Ishikawa (cell line): ENCODE measurements around the gene MRGPRG.

ENCODE experiments used
- CEBPB ChIP-seq: IDR thresholded peaks from 2 replicates; pipeline ENCODE4 v1.6.1; 2012
- CREB1 ChIP-seq: IDR thresholded peaks from 2 replicates; pipeline ENCODE4 v1.6.1; 2012; ENCODE audit warnings: low read depth
- EGR1 ChIP-seq: IDR thresholded peaks from 2 replicates; pipeline ENCODE4 v1.6.1; 2012
- EP300 ChIP-seq: IDR thresholded peaks from 2 replicates; pipeline ENCODE4 v1.6.1; 2012; ENCODE audit warnings: borderline replicate concordance
- FOXM1 ChIP-seq: IDR thresholded peaks from 2 replicates; pipeline ENCODE4 v1.6.1; 2012; ENCODE audit warnings: low read depth, borderline replicate concordance
- NFIC ChIP-seq: IDR thresholded peaks from 2 replicates; pipeline ENCODE4 v1.6.1; 2012
- RAD21 ChIP-seq: IDR thresholded peaks from 2 replicates; pipeline ENCODE4 v1.6.1; 2012; ENCODE audit warnings: low read depth
- REST ChIP-seq: IDR thresholded peaks from 2 replicates; pipeline ENCODE4 v1.6.1; 2012; ENCODE audit warnings: low read depth, mild to moderate bottlenecking
- TAF1 ChIP-seq: IDR thresholded peaks from 2 replicates; pipeline ENCODE4 v1.6.1; 2012; ENCODE audit warnings: low read depth, mild to moderate bottlenecking
- TCF12 ChIP-seq: IDR thresholded peaks from 2 replicates; pipeline ENCODE4 v1.6.1; 2012; ENCODE audit warnings: low read depth
- TEAD4 ChIP-seq: IDR thresholded peaks from 2 replicates; pipeline ENCODE4 v1.6.1; 2012
- YY1 ChIP-seq: IDR thresholded peaks from 2 replicates; pipeline ENCODE4 v1.6.1; 2012; ENCODE audit warnings: low read depth
- ZBTB7A ChIP-seq: IDR thresholded peaks from 2 replicates; pipeline ENCODE4 v1.6.1; 2012; ENCODE audit warnings: low read depth
- TF ChIP-seq, protein P1 (sequence below): IDR thresholded peaks from 2 replicates; pipeline ENCODE4 v1.6.1; 2012
- TF ChIP-seq, protein P2 (sequence below): IDR thresholded peaks from 2 replicates; pipeline ENCODE4 v1.6.1; 2012

The MRGPRG gene

GRCh38 chr11:3196161-3197043, 22.2 kb downstream of the MRGPRG start:
- TF ChIP-seq EGR1 (no peak), RAD21 (no peak), ZBTB7A (no peak), CREB1 (no peak), FOXM1 (no peak), TCF12 (no peak), EP300 (no peak), YY1 (no peak), TEAD4 (no peak), TAF1 (no peak), CEBPB (no peak), NFIC (no peak)
- TF ChIP-seq, protein P1, sequence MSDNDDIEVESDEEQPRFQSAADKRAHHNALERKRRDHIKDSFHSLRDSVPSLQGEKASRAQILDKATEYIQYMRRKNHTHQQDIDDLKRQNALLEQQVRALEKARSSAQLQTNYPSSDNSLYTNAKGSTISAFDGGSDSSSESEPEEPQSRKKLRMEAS: no peak
- TF ChIP-seq, protein P2, sequence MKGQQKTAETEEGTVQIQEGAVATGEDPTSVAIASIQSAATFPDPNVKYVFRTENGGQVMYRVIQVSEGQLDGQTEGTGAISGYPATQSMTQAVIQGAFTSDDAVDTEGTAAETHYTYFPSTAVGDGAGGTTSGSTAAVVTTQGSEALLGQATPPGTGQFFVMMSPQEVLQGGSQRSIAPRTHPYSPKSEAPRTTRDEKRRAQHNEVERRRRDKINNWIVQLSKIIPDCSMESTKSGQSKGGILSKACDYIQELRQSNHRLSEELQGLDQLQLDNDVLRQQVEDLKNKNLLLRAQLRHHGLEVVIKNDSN: no peak

- TF ChIP-seq REST (no peak), ZBTB7A (no peak), CREB1 (no peak), TEAD4 (no peak)
Measured at GRCh38 chr11:3195251-3196160, 23.1 kb downstream of the MRGPRG start.

GRCh38 chr11:3194016-3194816, 24.4 kb downstream of the MRGPRG start:
- TF ChIP-seq, protein P2: no peak
- TF ChIP-seq REST: no peak
- no peak for TF ChIP-seq NFIC
- no peak for TF ChIP-seq TAF1
- TF ChIP-seq EGR1: no peak
- no peak for TF ChIP-seq TEAD4
- TF ChIP-seq ZBTB7A: no peak
- no peak for TF ChIP-seq TCF12

GRCh38 chr11:3193373-3194015, 25.1 kb downstream of the MRGPRG start:
- TF ChIP-seq ZBTB7A: no peak
- no peak for TF ChIP-seq RAD21
- no peak for TF ChIP-seq CREB1
- TF ChIP-seq, protein P2: no peak
- TF ChIP-seq CEBPB: no peak
- TF ChIP-seq YY1: no peak
- TF ChIP-seq REST: no peak
- no peak for TF ChIP-seq TCF12
- TF ChIP-seq TAF1: no peak
- TF ChIP-seq EGR1: no peak
- TF ChIP-seq EP300: no peak
- TF ChIP-seq NFIC: no peak
- TF ChIP-seq FOXM1: no peak
- TF ChIP-seq, protein P1: no peak
- TF ChIP-seq TEAD4: no peak
